ENCODE results near the gene CDH6. TPM values are rescaled to one million over a fixed set of nuclear protein-coding genes. Genes with fewer than 3 reads are reported as not detected.

CDH6 gene
- total and polyA plus RNA-seq, 9 donors: 0.68 to 19.2 (median 2.5) TPM

DNA sequence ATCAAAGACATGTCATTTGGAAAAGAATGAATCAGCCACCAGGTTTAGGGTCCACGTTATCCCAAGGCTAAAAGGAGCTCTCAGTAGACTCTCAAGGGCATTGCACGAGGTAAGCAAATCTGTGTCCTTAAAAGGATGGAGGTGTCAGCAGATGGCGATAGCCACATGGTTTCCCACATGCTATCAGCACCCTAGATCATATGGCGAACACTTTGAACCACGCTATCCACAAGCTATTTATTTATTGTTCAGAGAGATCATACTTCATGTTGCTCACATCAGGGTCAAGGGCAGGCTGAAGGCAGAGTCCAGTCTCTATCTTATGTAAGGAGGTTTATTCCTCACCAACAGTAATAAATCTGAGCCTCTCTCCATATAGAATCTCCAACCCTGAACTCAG lies 43.7 kb downstream of the CDH6 start:
- H3K4me3 ChIP-seq: no peak overlapping the region
- H3K9me3 ChIP-seq: no peaks in the 10 kb centered on the region
- no peaks in the 10 kb centered on the region for H3K27me3 ChIP-seq
- H3K27ac ChIP-seq: no peak overlapping the region
- intact Hi-C loops (cut with DNase I): no loop called here
- H3K36me3 ChIP-seq: no peaks in the 10 kb centered on the region
- H3K4me1 ChIP-seq (ENCODE audit: insufficient read depth): no peaks in the 10 kb centered on the region
- TF ChIP-seq, protein P1, sequence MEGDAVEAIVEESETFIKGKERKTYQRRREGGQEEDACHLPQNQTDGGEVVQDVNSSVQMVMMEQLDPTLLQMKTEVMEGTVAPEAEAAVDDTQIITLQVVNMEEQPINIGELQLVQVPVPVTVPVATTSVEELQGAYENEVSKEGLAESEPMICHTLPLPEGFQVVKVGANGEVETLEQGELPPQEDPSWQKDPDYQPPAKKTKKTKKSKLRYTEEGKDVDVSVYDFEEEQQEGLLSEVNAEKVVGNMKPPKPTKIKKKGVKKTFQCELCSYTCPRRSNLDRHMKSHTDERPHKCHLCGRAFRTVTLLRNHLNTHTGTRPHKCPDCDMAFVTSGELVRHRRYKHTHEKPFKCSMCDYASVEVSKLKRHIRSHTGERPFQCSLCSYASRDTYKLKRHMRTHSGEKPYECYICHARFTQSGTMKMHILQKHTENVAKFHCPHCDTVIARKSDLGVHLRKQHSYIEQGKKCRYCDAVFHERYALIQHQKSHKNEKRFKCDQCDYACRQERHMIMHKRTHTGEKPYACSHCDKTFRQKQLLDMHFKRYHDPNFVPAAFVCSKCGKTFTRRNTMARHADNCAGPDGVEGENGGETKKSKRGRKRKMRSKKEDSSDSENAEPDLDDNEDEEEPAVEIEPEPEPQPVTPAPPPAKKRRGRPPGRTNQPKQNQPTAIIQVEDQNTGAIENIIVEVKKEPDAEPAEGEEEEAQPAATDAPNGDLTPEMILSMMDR (IDR thresholded peaks at IDR 0.05): no peak
- no peak for TF ChIP-seq EP300 (IDR thresholded peaks at IDR 0.05)
- TF ChIP-seq POLR2A (IDR thresholded peaks at IDR 0.05): no peak
- no peak for DNase-seq
- WGBS, 3 donors: 23 to 44% (median 34%) methylated on average over 5 of the region's 5 CpGs

DNA sequence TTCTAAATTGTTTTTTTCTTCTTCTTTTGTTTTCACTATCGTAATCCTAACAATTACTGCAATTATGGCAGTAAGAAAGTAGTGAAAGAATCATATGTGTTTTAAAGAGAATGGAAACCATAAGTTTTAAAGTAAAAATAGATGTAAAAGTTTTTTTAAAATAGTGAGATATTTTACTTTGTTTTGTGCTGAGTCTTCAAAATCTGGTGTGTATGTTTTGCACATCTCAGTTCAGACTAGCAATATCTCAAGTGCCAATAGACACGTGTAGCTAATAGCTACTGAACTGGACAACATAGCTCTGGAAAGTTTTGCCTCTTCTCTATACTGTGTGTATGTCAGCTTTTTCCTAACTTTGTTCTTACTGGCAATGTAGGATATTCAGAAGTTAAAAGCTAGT lies 45.0 kb downstream of the CDH6 start:
- Histone ChIP-seq H3K36me3 (no peaks in the 10 kb centered on the region), H3K9me3 (no peaks in the 10 kb centered on the region), H3K4me3 (no peak overlapping the region), H3K4me1 (ENCODE audit: insufficient read depth) (no peaks in the 10 kb centered on the region), H3K27me3 (no peaks in the 10 kb centered on the region), H3K27ac (no peak overlapping the region)
- DNase-seq: no peak
- TF ChIP-seq EP300 (IDR thresholded peaks at IDR 0.05): no peak
- TF ChIP-seq, protein P1 (IDR thresholded peaks at IDR 0.05): no peak
- no peak for TF ChIP-seq POLR2A (IDR thresholded peaks at IDR 0.05)
- intact Hi-C loops (cut with DNase I): no loop called here
- WGBS, 3 donors: 31 to 44% (median 35%) methylated on average over 2 of the region's 2 CpGs

DNA sequence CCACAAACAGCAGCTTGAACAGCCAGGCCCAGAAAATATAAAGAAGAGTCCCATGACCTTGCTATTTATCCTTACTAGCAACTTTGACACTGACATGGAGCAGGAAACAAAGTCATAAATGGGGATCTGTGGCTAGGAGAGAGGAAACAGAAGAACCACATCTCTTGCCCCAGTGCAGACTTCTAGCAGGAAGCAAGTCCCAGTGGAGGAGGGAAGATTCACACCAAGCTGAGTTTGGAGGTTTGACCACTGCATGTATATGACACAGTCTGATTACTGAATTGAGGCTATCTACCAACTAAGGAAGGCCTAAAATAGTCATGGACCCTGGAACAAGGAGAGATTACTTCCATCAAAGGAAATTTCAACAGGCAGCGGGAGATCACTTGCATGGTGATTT lies 51.4 kb downstream of the CDH6 start:
- WGBS, 3 donors: 87 to 97% (median 96%) methylated on average over 1 of the region's 1 CpG

DNA sequence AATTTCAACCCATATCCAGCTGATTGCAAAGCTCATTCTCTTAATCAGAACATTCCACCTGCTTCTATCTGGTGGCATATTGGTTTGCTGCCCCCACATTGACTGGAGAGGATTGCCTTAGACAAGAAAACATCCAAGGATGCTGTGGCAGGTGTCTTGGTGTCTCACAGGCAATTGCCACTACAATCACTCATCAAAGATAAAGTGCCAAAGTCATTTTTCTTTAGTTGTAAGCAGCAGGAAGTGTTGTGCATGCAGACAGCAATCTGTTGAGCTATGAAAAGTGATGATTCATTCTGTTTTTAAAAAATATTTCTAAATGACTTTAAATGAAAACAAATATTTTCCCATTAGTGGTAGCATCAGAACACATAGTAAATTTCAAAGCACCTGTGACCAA lies 53.9 kb downstream of the CDH6 start:
- intact Hi-C loops (cut with DNase I): no loop called here
- TF ChIP-seq EP300 (IDR thresholded peaks at IDR 0.05) (no peak), POLR2A (IDR thresholded peaks at IDR 0.05) (no peak)
- TF ChIP-seq, protein P1 (IDR thresholded peaks at IDR 0.05): no peak
- no peaks in the 10 kb centered on the region for H3K27me3 ChIP-seq
- H3K9me3 ChIP-seq: no peaks in the 10 kb centered on the region
- no peak overlapping the region for H3K4me3 ChIP-seq
- no peaks in the 10 kb centered on the region for H3K4me1 ChIP-seq (ENCODE audit: insufficient read depth)
- H3K36me3 ChIP-seq: no peaks in the 10 kb centered on the region
- H3K27ac ChIP-seq: no peak overlapping the region
- no peak for DNase-seq

More for the DNA sequence above, 51.4 kb downstream of the CDH6 start:
- no peaks in the 10 kb centered on the region for H3K9me3 ChIP-seq
- no peaks in the 10 kb centered on the region for H3K4me1 ChIP-seq (ENCODE audit: insufficient read depth)
- intact Hi-C loops (cut with DNase I): no loop called here
- H3K27me3 ChIP-seq: no peaks in the 10 kb centered on the region
- DNase-seq: no peak
- H3K36me3 ChIP-seq: no peaks in the 10 kb centered on the region
- no peak overlapping the region for H3K4me3 ChIP-seq
- no peak overlapping the region for H3K27ac ChIP-seq
- TF ChIP-seq POLR2A (IDR thresholded peaks at IDR 0.05) (no peak), EP300 (IDR thresholded peaks at IDR 0.05) (no peak)
- TF ChIP-seq, protein P1 (IDR thresholded peaks at IDR 0.05): no peak

DNA sequence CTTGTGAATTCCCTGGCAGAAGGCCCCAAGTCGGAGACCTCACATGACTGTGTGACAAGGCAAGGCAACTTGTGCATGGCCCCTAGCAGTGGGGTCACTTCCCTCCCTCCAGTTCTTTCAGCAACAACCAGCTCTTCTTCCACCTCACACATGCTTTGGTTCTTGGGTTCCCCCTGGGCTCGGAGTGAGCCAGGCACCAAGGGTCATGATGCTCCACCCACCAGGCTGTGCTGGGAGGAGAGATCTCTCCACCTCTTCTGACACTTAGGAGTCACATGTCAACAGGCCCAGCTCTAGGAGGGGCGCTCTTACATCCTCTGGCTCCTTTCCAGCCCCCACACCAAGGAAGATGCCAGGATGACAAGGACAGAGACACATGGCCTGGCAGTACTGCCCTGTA lies 56.7 kb downstream of the CDH6 start:
- 79 to 92% (median 84%) methylated on average over 3 of the region's 3 CpGs for WGBS, 3 donors
- no peaks in the 10 kb centered on the region for H3K27me3 ChIP-seq

More for the DNA sequence above, 56.7 kb downstream of the CDH6 start:
- DNase-seq: no peak
- no peaks in the 10 kb centered on the region for H3K36me3 ChIP-seq
- TF ChIP-seq EP300 (IDR thresholded peaks at IDR 0.05): no peak
- TF ChIP-seq POLR2A (IDR thresholded peaks at IDR 0.05): no peak
- TF ChIP-seq, protein P1 (IDR thresholded peaks at IDR 0.05): no peak
- intact Hi-C loops (cut with DNase I): no loop called here
- H3K27ac ChIP-seq: no peak overlapping the region
- H3K4me1 ChIP-seq (ENCODE audit: insufficient read depth): no peaks in the 10 kb centered on the region
- no peaks in the 10 kb centered on the region for H3K9me3 ChIP-seq
- H3K4me3 ChIP-seq: no peak overlapping the region
